Measurements from ENCODE around the gene DCST2. TPM values are rescaled to one million over a fixed set of nuclear protein-coding genes. Genes with fewer than 3 reads are reported as not detected.
A peak's percentile ranks its signal among the peaks of the same experiment; 100 is the strongest.

The DCST2 gene
- total RNA-seq, 4 donors from 2014 or later: 0.33 to 4.2 (median 0.50) TPM; not detected in 1

DNA sequence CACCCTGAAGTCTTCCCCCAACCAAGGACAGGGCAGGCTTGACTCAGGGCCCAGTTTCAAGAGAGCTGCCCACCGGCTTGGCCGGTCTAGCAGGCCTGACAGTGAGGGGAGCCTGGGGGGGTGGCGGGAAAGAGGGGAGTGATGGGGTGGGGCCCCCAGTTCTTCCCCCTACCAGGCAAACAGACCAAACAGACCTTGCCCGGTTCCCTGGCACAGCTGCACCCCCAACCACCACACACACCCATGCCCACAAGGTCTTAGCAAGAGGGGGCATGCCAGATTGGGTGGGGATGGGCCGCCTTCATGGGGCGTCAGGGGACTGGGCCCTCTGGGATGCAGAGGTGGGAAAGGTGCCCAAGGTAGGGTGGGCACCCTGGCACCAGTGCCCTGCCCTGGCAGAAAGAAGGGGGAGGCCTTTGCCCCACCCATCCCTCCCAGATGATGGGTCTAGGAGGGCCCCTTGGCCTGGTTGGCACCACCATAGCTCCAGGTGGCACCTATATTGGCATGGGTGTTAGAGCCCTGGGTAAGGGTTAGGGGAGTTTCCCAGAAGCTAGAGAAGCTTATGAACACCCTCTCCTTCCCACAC lies 22.1 kb downstream of the DCST2 start:
- intact Hi-C loops (cut with DNase I): no loop called here
- TF ChIP-seq, protein P1, sequence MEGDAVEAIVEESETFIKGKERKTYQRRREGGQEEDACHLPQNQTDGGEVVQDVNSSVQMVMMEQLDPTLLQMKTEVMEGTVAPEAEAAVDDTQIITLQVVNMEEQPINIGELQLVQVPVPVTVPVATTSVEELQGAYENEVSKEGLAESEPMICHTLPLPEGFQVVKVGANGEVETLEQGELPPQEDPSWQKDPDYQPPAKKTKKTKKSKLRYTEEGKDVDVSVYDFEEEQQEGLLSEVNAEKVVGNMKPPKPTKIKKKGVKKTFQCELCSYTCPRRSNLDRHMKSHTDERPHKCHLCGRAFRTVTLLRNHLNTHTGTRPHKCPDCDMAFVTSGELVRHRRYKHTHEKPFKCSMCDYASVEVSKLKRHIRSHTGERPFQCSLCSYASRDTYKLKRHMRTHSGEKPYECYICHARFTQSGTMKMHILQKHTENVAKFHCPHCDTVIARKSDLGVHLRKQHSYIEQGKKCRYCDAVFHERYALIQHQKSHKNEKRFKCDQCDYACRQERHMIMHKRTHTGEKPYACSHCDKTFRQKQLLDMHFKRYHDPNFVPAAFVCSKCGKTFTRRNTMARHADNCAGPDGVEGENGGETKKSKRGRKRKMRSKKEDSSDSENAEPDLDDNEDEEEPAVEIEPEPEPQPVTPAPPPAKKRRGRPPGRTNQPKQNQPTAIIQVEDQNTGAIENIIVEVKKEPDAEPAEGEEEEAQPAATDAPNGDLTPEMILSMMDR (IDR thresholded peaks at IDR 0.05): no peak
- no peak for TF ChIP-seq POLR2A (IDR thresholded peaks at IDR 0.05)
- Histone ChIP-seq H3K4me1 (peaks cover 60 to 71% of the 10 kb centered on the region in 2 donors), H3K27ac (peak overlapping the region; percentile 33 to 63 (median 58)), H3K36me3 (peaks cover 17 to 22% of the 10 kb centered on the region in 2 donors), H3K9me3 (no peaks in the 10 kb centered on the region), H3K4me3 (replicated peaks in 1 of 3) (no peak overlapping the region), H3K27me3 (no peaks in the 10 kb centered on the region)
- 23 to 47% methylated on average over 3 to 4 of the region's 6 CpGs for WGBS, 2 donors
- peak in 1 of 2 donors; percentile 52 for DNase-seq

DNA sequence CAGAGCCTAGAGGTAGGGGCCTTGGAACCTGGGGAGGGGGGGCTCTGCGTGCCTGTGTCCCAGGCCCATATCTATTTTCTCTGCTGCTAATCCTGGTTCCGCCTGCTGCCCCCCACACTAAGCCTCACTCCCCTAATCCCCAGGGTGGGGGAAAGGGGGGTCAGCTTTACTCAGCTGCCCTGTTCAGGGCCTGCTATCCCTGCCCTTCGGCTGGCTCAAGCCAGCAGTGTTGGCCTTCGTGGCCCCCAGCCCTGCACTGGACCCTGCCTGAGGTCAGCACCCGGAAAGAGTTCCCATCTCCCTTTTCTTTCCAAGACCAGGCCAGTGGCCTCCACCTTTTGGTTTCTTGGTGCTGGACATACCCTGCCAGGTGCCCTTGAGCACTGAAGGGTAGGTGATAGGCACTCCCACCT lies 22.6 kb downstream of the DCST2 start:
- no peak overlapping the region for H3K4me3 ChIP-seq (replicated peaks in 1 of 3)
- TF ChIP-seq POLR2A (IDR thresholded peaks at IDR 0.05): no peak
- TF ChIP-seq, protein P1 (IDR thresholded peaks at IDR 0.05): no peak
- peaks cover 65 to 74% of the 10 kb centered on the region in 2 donors for H3K4me1 ChIP-seq
- peak overlapping the region; percentile 33 to 63 (median 58) for H3K27ac ChIP-seq
- H3K9me3 ChIP-seq: no peaks in the 10 kb centered on the region
- H3K27me3 ChIP-seq: no peaks in the 10 kb centered on the region
- peaks cover 12 to 17% of the 10 kb centered on the region in 2 donors for H3K36me3 ChIP-seq
- no peak for DNase-seq
- WGBS, 2 donors: 70% methylated on average over 2 to 3 of the region's 5 CpGs
- intact Hi-C loops (cut with DNase I): no loop called here

DNA sequence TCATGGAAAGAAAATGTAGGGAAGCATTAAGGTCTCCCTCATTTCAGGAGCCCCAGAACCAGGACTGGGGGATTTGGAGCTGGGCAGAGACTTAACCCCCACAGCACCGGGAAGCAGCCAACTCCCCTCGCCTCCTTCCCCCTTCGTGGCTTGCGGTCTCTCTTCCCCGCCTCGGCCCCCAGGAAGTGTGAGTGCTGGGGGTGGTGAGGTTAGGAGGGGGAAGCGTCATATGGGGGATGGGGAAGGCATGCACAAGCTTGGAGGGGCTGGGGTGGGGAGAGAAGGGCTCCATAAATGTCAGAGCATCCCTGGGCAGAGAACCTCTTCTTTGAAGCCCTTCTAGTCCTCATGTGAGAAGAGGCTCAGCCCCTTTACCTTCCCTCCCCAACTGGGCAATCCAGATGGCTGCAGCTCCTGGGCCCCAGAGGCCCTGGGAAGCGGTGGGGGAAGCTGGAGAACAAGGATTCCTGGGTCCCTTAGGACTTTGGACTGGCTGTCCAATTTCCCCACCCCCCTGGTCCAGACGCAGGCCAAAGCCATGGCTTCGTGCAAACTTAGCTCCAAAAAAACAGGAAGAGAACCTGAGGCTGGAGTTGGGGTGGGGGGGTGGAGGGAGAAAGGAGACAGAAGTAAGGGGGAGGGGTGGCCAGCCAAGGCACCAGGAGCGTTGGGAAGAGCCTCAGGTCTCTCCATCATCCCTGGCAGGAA lies 23.2 kb downstream of the DCST2 start:
- Histone ChIP-seq H3K27me3 (no peaks in the 10 kb centered on the region), H3K27ac (peak overlapping the region in 2 of 3 donors; percentile 58 to 63), H3K4me1 (peaks cover 71 to 80% of the 10 kb centered on the region in 2 donors), H3K4me3 (replicated peaks in 1 of 3) (no peak overlapping the region), H3K9me3 (no peaks in the 10 kb centered on the region), H3K36me3 (peaks cover 11 to 13% of the 10 kb centered on the region in 2 donors)
- intact Hi-C loops (cut with DNase I): no loop called here
- no peak for TF ChIP-seq POLR2A (IDR thresholded peaks at IDR 0.05)
- TF ChIP-seq, protein P1 (IDR thresholded peaks at IDR 0.05): no peak
- no peak for DNase-seq
- WGBS, 2 donors: 59 to 67% methylated on average over 8 to 11 of the region's 11 CpGs

DNA sequence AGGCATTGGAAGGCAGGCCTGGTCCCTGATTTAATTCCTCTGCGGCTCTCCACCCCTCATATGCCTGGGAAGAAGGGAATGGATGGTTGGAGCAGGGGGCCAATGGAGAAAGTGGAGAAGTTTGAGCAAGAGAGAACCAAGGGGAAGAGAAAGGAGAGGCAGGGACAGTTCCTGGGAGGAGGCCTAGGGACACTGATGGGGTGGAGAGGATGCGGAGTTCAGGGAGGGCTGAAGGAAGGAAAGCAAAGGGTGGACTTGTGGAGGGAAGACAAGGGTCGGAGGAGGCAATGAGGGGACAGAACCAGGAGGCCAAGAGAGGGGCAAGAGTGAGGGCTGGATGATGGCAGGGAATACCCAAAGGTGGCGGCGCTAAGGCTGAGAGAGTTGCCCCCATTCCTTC lies 23.8 kb downstream of the DCST2 start:
- 89 to 90% methylated on average over 5 of the region's 5 CpGs for WGBS, 2 donors
- H3K9me3 ChIP-seq: no peaks in the 10 kb centered on the region
- intact Hi-C loops (cut with DNase I): no loop called here
- TF ChIP-seq POLR2A (IDR thresholded peaks at IDR 0.05): no peak
- peaks cover 5 to 7% of the 10 kb centered on the region in 2 donors for H3K36me3 ChIP-seq
- H3K27ac ChIP-seq: peak overlapping the region in 2 of 3 donors; percentile 95 to 99
- DNase-seq: no peak
- no peak overlapping the region for H3K4me3 ChIP-seq (replicated peaks in 1 of 3)
- no peaks in the 10 kb centered on the region for H3K27me3 ChIP-seq
- H3K4me1 ChIP-seq: peaks cover 77 to 86% of the 10 kb centered on the region in 2 donors

DNA sequence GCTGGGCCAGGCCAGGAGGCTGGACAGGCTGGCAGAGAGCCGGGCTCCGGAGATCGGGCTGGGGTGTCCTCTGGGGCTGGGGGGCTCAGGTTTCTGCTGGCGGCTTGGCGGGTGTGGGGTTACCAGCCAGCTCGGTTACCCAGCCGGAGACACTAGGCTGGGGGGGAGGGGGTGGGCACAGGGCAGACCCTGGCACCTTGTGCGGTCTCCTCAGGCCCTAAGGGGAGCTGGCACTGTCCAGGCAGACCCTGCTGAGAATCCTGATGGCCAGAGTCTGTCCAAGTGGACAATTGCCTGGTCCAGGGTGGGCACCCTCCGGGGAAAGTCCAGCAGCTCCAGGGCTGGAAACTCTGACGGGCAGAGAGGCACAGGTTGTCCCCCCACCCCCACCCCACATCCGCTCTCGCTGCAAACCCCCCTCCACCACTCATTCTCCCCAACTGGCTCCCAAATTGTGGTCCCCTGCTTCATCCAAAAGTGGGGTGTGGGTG lies 24.3 kb downstream of the DCST2 start:
- H3K27ac ChIP-seq: peak overlapping the region; percentile 83 to 99 (median 95)
- no peak for DNase-seq

More for the DNA sequence above, 24.3 kb downstream of the DCST2 start:
- 61 to 83% methylated on average over 3 to 4 of the region's 12 CpGs for WGBS, 2 donors
- intact Hi-C loops (cut with DNase I): no loop called here
- Histone ChIP-seq H3K27me3 (no peaks in the 10 kb centered on the region), H3K36me3 (peaks cover under 1 to 2% of the 10 kb centered on the region in 2 donors), H3K9me3 (no peaks in the 10 kb centered on the region), H3K4me3 (replicated peaks in 1 of 3) (no peak overlapping the region), H3K4me1 (peaks cover 82 to 91% of the 10 kb centered on the region in 2 donors)
- TF ChIP-seq, protein P1 (IDR thresholded peaks at IDR 0.05): no peak
- TF ChIP-seq POLR2A (IDR thresholded peaks at IDR 0.05): no peak
